HUES6 (cell line): Measurements from ENCODE around the gene BPGM.

Experiments used
- H3K27ac ChIP-seq: 2 replicates; pipeline ENCODE4 v1.7.0; 2013; ENCODE audit warnings: low read depth, mild to moderate bottlenecking, low read length, inconsistent platforms
- H3K27me3 ChIP-seq: 2 replicates; pipeline ENCODE4 v1.6.1; 2013; ENCODE audit warnings: low read length; ENCODE audit not compliant: control insufficient read depth, insufficient read depth
- H3K36me3 ChIP-seq: 2 replicates; pipeline ENCODE4 v1.6.1; 2013; ENCODE audit warnings: low read length; ENCODE audit not compliant: control insufficient read depth, insufficient read depth
- H3K4me1 ChIP-seq: 2 replicates; pipeline ENCODE4 v1.6.1; 2013; ENCODE audit warnings: low read length; ENCODE audit not compliant: control insufficient read depth, insufficient read depth
- H3K4me3 ChIP-seq: 2 replicates; pipeline ENCODE4 v1.5.1; 2013; ENCODE audit warnings: low read depth, low read length
- H3K9ac ChIP-seq: one replicate; pipeline ENCODE4 v1.6.1; 2013; ENCODE audit warnings: mild to moderate bottlenecking, low read length
- H3K9me3 ChIP-seq: 2 replicates; pipeline ENCODE4 v1.6.1; 2013; ENCODE audit warnings: low read depth, low read length; ENCODE audit not compliant: control insufficient read depth, insufficient read depth

BPGM gene

GRCh38 chr7:134722786-134723322 lies 76.2 kb downstream of the BPGM start:
- Histone ChIP-seq H3K36me3 (no peaks in the 10 kb centered on the region), H3K4me1 (no peaks in the 10 kb centered on the region), H3K9me3 (no peaks in the 10 kb centered on the region), H3K27me3 (no peaks in the 10 kb centered on the region), H3K27ac (no peak overlapping the region), H3K9ac (no peak overlapping the region), H3K4me3 (no peak overlapping the region)

GRCh38 chr7:134723892-134724291 lies 77.2 kb downstream of the BPGM start:
- no peak overlapping the region for H3K27ac ChIP-seq
- no peak overlapping the region for H3K4me3 ChIP-seq
- no peak overlapping the region for H3K9ac ChIP-seq
- H3K9me3 ChIP-seq = no peaks in the 10 kb centered on the region
- no peaks in the 10 kb centered on the region for H3K27me3 ChIP-seq
- no peaks in the 10 kb centered on the region for H3K36me3 ChIP-seq
- H3K4me1 ChIP-seq = no peaks in the 10 kb centered on the region

DNA sequence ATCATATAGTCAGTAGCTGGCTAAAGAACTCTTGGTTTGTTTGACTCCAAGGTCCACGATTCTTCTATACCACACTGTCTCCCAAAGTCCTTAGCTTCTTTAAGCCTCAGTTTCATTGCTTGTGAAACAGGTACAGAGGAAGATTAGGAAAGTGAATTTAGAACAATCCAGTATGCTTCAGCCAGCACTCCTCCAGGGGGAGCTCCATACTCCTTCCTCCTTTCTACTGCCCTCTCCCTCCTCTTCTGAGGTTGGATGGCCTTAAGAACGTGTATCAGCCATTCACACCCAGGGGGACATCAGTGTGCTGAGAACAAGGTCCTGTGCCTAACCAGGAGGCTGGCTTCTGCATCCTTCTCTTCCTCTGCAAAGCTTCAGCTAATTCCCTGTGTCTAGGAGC lies 78.0 kb downstream of the BPGM start:
- no peaks in the 10 kb centered on the region for H3K36me3 ChIP-seq

GRCh38 chr7:134726581-134726980 lies 79.9 kb downstream of the BPGM start:
- Histone ChIP-seq H3K4me3 (no peak overlapping the region), H3K9me3 (no peaks in the 10 kb centered on the region), H3K27me3 (no peaks in the 10 kb centered on the region), H3K27ac (no peak overlapping the region), H3K4me1 (no peaks in the 10 kb centered on the region), H3K9ac (no peak overlapping the region), H3K36me3 (no peaks in the 10 kb centered on the region)

More for the DNA sequence above, 78.0 kb downstream of the BPGM start:
- H3K4me1 ChIP-seq = no peaks in the 10 kb centered on the region
- no peak overlapping the region for H3K9ac ChIP-seq
- H3K27ac ChIP-seq = no peak overlapping the region
- no peaks in the 10 kb centered on the region for H3K9me3 ChIP-seq
- no peaks in the 10 kb centered on the region for H3K27me3 ChIP-seq
- no peak overlapping the region for H3K4me3 ChIP-seq

DNA sequence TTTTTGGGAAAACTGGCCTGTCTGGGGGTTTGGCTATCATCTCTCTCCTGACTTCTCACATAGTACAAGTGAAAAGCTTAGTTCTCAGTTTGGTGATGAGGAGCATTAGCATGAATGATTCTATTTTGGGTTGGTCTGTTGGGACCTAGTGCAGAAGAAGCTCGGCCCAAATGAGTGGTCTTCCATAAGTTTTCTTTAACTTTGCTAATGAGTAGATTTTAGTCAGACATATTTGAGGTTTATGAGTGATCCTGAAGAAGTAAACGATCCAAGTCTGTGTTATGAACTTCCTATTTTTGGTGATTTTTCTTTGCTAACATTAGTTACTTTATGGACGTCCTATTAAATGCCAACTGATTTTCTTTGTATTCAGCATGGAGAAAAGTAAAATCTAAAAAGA lies 81.1 kb downstream of the BPGM start:
- Histone ChIP-seq H3K36me3 (no peaks in the 10 kb centered on the region), H3K9ac (no peak overlapping the region), H3K27ac (no peak overlapping the region), H3K27me3 (no peaks in the 10 kb centered on the region), H3K4me3 (no peak overlapping the region), H3K4me1 (no peaks in the 10 kb centered on the region), H3K9me3 (no peaks in the 10 kb centered on the region)
